ENCODE results near the gene TMEM40.
"Not testable (repeated sequence)": the region's sequence is repeated elsewhere in the genome, so short reads cannot be mapped to it uniquely, and the experiment has no call there.

TMEM40 gene, protein sequence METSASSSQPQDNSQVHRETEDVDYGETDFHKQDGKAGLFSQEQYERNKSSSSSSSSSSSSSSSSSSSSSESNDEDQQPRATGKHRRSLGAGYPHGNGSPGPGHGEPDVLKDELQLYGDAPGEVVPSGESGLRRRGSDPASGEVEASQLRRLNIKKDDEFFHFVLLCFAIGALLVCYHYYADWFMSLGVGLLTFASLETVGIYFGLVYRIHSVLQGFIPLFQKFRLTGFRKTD

DNA sequence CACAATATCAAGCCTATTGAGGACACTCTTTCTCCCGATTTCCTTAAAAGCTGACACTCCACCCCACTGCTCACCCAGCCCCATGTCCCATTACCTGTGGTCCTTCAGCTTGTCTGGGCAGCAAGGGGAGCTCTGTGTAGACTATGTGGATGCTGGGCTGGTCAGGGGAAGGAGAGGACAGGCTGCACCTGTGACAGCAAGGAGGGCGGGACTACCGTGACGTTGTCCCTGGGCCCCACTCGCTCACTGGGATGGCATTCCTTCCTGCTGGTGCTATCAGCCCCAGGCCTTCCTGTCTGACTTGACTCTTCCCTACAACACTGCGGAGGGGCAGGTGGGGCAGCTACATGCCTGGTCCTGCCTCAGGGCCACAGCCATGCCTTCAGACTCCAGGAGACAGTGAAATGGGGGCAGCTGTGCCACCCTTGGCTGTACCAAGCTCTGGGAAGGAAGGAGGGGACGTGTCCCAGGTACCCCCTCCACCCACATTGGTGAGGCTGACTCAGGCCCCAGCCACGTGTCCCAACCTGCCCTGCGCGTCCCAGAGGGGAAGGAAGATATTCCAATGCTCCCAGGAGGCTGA is at the start of gene TMEM40:
TSS of gene TMEM40 (minus strand) at position 163 of the 583 bp plus-strand sequence. CDS start 9,427 bp downstream, outside the sequence.
- no peak for DNase-seq

DNA sequence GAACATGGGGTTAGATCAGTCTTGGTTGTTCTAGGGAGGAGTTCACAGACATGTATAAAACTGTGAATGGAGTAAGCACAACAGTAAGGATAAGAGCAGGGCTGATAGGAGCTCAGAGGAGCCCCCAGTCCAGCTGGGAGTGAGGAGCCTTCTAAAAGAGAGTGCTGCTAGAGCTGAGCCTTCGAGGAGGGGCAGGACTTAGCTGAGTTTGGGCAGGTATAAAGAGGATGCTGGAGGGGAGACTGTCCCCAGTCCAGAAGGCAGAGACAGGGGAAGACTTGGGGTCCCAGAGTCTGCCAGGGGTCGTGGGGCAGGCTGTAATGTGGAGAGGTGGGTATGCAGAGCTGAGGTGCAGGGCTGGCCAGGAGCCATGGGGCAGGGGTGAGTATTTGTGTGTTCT is 49.5 kb upstream of the TMEM40 start:
- no peak for DNase-seq

DNA sequence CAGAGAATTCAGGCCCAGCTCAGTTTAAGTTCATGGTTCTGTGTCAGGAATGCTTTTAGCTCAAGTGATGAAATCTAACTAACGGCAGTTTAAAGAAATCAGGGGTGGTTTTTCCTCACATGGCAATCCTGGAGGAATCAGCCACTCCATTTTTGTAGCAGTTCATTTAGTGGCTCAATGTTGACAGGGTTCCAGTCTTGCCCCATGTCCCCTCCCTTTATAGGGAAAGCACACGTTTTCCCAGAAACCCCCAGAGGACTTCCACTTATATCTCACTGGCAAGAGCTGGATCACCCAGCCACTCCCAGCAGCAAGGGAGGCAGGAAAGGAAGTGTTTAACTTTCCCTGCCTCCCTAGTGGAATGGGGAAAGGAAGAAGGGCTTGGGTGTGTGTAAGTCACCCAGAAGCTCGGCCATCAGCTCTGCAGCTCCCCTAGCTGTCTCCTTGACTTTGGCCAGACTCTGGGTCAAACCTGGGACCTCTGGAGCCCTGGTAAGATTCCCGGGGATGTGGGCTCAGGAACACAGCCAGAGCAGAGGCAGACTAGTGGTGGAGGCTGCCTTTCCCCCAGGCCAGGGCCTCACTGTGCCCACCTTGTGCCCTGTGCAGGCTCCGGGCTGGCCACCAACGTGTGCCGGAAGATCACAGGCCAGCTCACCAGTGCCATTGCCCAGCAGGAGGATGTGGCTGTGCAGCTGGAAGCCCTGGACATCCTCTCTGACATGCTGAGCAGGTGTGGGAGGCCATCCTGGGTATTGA is 48.7 kb upstream of the TMEM40 start:
- DNase-seq = no peak

DNA sequence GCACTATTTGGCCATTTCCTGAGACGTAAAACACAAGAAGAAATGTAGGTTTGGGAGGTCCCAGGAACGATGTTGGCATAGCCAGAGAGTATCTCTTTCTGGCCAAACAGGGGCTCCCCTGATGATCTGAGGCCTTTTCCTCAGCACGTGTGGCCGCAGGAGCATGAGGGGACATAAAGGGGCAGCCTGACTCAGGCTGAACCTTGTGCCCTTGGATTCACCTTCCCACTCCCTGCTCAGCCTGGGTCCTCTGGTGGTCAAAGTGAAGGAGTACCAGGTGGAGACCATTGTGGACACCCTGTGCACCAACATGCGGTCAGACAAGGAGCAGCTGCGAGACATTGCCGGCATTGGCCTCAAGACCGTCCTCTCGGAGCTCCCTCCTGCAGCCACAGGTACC is 48.0 kb upstream of the TMEM40 start:
- no peak for DNase-seq

DNA sequence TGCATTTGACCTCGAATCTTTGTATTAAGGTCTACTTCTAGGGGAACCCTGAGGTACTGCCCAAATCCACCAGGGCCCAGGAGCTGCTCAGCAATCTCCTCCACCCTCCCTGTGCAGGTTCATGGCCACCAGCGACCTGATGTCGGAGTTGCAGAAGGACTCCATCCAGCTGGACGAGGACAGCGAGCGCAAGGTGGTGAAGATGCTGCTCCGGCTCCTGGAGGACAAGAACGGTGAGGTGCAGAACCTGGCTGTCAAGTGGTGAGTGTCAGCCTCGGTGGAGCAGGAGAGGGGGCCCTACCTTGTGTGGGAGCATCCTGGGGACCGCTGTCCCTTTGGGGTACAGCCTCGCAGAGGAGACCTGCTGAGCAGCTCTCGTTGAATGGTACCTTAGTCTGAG is 44.3 kb upstream of the TMEM40 start:
- no peak for DNase-seq

DNA sequence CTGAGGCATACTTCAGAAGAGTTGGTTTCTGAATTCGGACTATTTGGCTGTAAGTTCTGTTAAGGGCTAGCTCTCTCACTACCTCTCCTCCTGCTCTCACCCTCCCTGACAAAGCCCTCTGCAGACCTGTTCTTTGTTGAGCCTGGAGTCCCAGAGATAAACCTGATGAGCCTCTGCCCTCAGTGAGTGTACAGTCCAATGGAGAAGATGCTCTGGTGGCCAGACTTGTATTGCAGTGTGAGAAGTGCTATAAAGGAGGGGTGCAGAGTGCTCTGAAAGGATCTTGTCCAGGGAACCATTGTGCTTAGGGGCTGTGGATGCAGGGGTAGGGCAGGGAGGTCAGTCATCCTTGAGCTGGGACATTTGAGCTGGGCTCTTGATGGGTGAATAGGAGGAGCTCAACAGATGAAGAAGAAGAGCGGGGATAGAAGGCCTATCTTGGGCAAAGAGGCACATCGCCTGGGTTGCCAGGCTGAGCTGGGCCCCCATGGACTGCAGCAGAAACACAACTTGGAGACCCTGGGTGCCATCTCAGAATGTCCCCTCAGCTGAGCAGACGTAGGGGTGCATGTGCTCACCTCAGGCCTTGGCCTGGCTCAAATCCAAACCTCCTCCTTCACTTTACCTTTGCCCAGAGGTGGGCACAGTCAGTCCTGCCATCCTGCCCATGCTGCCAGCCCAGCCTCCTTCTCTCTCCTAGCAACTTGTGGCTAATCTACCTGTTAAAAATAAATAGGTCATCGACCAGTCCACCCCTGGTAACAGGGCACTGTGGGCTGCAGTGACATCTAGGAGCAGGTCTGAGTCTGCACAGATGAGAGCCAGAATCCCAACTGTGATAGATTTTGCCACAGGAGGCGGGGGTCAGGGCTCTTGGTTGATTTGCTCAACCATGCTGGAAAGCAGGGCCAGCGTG is 40.7 kb upstream of the TMEM40 start:
- DNase-seq = no peak

DNA sequence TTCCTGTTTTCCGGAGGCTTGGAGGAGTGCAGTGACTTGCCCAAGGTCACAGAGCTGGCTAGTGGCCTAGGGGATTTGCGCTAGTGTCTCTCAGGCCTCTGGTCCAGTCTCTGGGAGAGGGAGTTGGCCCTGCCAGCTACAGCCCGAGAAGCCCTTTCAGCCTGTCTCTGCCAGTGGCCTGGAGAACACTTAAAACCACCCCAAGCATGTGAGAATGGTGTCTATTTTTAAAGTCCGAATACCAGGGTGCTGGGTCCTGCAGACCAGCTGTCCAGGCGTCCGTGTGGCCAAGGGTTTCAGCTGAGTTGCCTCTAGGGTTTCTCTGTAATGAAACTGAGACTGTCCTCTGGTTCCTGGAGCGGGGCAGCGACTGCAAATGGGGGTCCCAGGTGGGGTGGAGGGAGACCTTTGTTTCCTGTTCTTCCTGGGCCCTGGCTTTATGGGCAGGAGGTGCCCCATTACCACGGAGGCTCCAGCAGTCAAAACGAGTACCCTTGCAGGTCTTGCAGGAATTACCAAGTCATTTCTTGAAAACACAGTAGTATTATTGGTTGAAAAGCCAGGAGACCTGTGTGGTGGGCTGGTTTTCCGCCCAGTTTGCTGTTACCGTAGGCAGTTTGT is 39.6 kb upstream of the TMEM40 start:
- no peak for DNase-seq

DNA sequence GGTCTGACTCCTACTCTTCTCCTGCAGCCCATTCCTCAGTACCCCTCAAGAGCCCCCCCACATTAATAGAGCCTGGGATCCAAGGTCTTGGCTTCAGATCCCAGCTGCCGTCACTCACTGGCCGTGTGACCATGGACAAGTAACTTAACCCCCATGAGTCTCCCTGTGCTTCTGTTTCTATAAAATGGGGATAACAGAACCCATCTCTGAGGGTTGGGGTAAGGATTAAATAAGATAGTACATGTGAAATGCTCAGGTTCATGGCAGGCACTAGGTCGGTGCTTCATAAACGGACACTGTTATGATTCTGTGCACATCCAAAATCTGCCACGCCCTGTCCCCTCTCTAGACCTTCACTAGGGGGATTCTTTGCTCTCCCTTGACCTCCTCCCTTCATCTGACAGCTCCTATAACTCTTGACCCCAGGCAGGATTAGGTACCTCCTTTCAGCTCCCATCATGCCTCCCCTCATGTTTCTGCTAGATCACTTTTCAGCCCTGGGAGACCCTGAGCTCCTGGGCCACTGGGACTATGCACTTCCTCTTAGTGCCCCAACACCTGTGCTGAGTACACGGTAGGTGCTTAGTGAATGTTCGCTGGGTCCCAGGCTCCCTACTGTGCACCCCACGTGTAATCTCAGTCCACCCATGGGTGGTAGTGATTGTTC is 39.0 kb upstream of the TMEM40 start:
- no peak for DNase-seq

DNA sequence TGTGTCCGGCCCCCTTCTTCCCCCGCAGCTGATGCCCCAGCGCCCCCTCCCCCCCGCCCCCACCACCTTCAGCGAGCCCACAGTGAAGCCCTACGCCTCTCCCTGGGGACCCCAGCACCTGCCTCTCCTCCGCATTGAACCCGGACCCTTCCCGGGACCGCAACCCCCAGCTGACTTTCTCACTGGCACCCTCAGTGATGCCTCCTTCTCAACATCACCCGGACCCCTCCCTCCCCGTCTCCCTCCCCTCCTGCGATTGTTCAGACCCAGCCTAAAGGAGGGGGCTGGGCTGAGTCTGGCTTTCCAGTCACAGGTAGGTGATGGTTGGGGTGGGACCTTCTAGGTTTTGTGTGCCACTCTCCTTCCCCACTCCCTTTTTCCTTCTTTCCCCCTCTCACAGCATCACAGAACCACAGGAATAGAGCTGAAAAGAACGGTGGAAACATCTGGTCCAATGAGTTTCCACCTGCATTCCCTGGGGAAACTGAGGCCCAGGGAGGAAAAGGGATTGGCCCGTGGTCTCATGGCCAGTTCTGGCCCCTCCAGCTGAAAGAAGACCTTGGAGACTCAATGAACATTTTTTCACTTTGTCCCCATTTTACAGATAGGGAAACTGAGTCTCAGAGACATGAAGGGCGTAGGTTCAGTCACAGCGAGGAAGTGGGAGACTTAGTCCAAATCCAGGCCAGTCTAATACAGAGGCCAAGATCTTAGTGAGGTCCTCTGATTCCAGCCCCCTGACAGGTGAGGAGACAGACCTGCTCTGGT is 38.2 kb upstream of the TMEM40 start:
- no peak for DNase-seq

DNA sequence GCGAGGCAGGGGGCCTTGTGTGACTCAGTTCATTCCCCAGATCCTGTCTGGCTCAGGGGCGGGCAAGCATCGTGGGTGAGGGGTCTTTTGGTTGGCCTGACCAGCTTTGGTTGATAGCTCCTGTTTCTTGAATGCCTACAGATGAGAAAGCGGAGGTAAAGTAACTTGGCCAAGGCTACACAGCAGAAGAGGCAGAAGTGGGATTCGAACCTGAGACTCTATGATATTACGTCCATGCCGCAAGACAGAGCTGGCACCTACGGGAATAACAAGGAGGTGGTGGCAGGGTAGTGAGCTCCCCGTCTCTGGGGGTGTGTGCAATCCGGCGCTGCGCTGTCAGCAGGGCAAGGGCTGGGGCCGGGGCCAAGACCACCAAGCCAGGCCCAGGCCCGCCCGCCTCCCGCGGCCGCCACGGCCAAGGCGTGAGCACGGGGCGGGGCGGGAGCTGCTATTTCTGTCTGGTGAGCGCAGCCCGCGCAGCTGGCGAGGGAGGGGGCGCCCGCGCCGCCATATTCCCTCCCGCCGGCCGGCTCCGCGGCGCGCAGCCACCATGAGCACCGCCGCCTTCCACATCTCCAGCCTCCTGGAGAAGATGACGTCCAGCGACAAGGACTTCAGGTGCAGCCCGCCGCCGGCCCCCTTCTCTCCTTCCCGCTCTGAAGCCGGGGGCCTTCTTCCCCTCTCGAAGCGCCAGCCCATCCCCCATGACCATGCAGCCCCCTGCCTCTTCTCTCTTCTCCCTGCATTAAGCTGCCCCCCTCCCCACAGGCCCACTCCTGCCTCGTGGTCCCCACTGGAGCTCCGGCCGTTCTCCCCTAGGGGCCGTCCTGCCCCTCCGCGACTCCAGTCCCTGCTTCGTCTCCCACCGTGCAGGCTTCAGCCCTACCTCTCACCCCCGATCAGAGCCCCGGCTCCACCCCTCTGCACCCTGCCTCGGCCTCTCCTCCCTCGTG is 37.4 kb upstream of the TMEM40 start, which contains the start of gene CAND2:
TSS of gene CAND2 (plus strand) at position 510 of the 953 bp plus-strand sequence. CDS start at position 551, 41 bp downstream.
- DNase-seq = no peak

DNA sequence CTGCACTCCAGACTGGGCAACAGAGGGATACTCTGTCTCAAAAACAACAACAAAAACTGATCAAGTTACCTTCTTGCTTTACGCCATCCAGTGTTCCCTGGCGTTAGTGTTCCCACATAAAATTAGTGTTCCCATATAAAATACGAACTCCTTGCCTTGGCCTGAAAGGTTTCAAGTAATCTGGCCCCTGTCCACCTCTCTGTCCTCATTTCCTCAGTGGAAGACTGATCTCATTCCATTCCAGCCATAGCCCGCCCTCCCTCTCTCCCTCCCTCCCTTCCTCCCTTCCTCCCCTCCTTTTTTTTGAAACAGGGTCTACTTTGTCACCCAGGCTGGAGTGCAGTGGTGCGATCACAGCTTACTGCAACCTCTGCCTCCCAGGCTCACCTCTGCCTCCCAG is 34.6 kb upstream of the TMEM40 start:
- DNase-seq = no peak

DNA sequence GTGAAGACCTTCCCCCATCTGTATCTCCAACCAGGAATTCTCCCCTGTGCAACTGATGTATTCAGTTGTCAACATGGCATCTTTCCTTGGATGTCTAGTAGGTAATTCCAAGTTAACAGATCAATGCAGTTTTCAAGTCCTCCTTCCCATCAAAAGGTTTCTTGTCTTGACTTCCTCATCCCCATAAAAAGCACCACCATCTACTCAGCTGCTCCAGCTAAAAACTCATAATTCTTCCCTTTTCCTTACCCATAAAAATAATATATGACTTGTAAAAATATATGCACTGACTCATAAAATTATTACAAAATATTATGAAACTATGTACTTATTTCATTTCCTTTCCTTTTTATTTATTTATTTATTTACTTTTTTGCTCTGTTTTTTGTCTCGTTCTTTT is 32.4 kb upstream of the TMEM40 start:
- DNase-seq = no peak

DNA sequence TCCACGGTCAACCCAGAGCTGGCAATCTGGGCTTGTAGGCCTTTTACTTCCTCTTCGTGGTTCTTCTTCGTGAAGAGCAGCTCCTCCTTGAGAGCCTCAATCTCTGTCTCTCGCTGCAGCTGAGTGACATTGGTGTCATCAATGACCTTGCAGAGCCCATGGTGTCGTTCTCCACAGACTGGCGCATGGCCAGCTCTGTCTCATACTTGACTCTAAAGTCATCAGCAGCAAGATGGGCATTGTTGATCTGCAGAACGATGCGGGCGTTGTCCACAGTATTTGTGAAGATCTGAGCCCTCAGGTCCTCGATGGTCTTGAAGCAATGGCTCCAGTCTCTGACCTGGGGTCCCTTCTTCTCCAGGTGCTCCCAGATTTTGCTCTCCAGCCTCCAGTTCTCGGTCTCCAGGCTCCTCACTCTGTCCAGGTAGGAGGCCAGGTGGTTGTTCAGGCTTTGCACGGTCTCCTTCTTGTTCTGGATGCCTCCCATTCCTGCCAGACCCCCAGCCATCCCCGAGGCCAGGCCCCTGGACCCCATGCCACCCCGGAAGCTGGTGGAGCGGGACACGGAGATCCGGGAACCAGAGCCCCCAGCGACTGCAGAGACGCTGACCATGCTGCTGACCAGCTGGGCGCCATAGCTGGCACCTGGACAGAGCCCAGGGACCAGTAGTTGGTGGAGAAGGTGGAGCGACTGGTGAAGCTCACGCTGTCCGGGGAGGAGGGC is 29.1 kb upstream of the TMEM40 start:
- DNase-seq = not testable (repeated sequence)

DNA sequence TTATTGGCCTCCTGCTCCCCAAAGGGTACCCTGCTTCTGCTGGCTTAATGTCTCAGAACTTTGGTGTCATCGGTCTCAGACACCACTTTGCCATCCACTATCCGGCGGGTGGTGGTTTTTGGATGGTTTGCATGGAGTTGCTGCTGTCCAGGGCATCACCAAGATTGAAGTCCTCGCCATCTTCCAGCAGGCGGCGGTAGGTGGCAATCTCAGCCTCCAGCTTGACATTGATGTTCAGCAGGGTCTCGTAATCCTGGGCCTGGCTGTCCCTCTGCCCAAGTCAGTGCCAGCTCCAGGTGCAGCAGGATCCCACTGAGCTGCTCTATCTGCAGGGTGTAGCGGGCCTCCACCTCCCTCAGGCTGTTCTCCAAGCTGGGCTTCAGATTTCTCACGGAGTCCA is 28.3 kb upstream of the TMEM40 start:
- not testable (repeated sequence) for DNase-seq

DNA sequence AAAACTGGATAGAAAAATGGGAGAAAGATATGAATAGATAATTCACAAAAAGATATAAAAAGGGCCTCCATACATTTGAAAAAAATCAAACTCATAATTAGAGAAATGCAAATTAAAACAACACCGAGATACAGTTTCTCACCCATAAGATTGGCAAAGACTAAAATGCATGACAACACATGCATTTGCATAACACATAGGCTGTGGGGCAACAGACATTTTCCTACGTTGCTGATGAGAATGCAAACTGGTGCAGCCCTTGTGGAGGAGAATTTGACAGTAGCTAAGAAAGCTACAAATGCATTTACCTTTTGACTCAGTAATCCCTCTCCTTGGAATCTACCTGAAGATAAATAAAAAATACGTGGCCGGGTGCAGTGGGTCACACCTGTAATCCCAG is 26.0 kb upstream of the TMEM40 start:
- DNase-seq = no peak

DNA sequence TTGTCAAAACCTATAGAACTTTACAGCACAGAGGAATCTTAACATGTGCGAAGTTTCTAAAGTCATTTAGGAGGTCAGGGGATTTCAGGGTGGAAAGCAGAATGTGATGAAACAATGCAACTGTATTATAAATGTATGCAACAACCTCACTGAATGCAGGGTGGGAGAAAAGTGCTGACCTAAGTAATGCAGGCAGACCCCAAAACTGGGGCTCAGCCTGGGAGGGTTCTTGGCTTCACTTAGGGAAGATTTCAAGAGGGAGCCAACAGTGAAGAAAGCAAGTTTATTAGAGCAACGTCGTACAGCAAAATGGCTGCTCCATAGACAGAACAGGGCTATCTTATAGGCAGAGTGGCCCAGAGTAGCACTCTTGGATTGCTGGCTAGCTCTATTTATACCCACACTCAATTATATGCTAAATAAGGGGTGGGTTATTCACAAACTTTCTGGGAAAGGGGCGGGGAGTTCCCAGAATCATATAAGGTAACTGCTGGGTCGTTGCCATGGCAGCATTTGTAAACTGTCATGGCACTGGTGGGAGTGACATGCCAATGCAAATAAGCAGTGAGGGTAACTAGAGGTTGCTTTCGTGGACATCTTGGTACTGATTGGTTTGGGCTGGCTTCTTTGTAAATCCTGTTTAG is 23.2 kb upstream of the TMEM40 start:
- no peak for DNase-seq

DNA sequence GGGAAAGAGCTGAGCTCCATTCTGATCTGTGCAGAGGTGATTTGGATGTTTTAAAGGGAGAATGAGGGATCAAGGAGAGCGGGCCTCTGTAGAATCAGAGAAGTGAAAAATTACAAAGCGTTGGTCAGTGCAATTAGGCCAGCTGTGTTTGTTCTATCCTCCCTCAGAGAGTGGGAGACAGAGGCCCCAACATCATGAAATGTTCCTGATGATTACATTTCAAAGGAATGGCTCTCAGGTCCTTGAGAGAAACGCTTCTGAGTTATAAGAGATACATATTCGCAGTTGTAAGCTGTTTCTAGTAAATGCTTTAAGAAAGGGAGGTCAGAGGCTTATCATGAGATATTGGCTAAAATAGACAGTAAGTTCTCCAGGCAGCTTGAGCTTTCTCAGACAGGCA is 21.7 kb upstream of the TMEM40 start:
- no peak for DNase-seq

DNA sequence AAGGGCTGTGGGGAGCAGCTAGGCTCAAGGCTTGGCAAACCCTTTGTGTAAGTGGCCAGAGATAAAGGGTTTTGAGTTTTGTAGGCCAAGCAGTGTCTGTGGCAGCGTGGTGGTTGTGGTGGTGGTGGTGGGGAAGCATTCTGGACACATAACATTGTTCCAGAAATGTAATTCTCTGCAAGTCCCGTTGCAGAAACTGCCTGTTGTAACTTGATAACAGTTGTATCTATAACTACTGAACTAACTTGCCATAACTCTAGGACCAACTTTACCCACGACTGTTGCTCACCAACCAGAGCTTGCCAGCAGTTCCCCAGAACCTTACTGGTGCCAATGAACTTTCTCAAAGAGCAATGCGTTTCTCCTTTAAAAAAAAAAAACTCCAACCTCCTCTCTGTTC is 18.1 kb upstream of the TMEM40 start:
- no peak for DNase-seq

DNA sequence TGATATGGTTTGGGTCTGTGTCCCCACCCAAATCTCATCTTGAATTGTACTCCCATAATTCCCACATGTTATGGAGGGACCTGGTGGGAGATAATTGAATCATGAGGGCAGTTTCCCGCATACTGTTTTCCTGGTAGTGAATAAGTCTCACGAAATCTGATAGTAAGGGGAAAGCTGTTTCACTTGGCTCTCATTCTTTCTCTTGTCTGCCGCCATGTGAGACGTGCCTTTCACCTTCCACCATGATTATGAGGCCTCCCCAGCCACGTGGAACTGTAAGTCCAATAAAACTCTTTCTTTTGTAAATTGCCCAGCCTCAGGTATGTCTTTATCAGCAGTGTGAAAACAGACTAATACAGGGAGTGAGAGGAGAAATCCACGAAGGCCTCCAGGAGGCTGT is 16.9 kb upstream of the TMEM40 start:
- DNase-seq = not testable (repeated sequence)
